Measurements from ENCODE around the gene TSPEAR.

Gene TSPEAR

GRCh38 chr21:44619886-44620285, 91.5 kb downstream of the TSPEAR start:
- H3F3A ChIP-seq (ENCODE audit: insufficient read depth, low read length): no peaks in the 10 kb centered on the region
- no peaks in the 10 kb centered on the region for H3K79me2 ChIP-seq (ENCODE audit: insufficient read depth, low read length)
- peaks cover 14% of the 10 kb centered on the region for H3K9me3 ChIP-seq (ENCODE audit: low read length)
- no peak overlapping the region for H2AFZ ChIP-seq (ENCODE audit: low read length)
- H3K27me3 ChIP-seq (ENCODE audit: insufficient read depth, low read length): no peaks in the 10 kb centered on the region; the same call in 1 of the 2 replicates
- H4K20me1 ChIP-seq (ENCODE audit: insufficient read depth, low read length): no peaks in the 10 kb centered on the region
- H3K36me3 ChIP-seq (ENCODE audit: insufficient read depth, low read length): no peaks in the 10 kb centered on the region
- no peak overlapping the region for H3K9ac ChIP-seq (ENCODE audit: low read length)
- no peak overlapping the region for H3K27ac ChIP-seq (ENCODE audit: low read depth, low read length, poor library complexity, severe bottlenecking)
- no peak overlapping the region for H3K4me3 ChIP-seq (ENCODE audit: low read depth, low read length, poor library complexity, severe bottlenecking)
- peaks cover 6% of the 10 kb centered on the region for H3K4me1 ChIP-seq (ENCODE audit: insufficient read depth, low read length, severe bottlenecking)
- H3K9me2 ChIP-seq (ENCODE audit: low read depth, low read length): no peaks in the 10 kb centered on the region
- no peak for TF ChIP-seq CTCF (IDR thresholded peaks at IDR 0.05; ENCODE audit: low read length)
- H3K4me2 ChIP-seq (ENCODE audit: low read length): no peak overlapping the region

GRCh38 chr21:44618909-44619308, 92.5 kb downstream of the TSPEAR start:
- Histone ChIP-seq H3K4me2 (ENCODE audit: low read length) (no peak overlapping the region; the same call in 1 of the 2 replicates), H3K9ac (ENCODE audit: low read length) (no peak overlapping the region), H3K4me3 (ENCODE audit: low read depth, low read length, poor library complexity, severe bottlenecking) (no peak overlapping the region), H3K9me2 (ENCODE audit: low read depth, low read length) (no peaks in the 10 kb centered on the region), H3K27ac (ENCODE audit: low read depth, low read length, poor library complexity, severe bottlenecking) (no peak overlapping the region), H3F3A (ENCODE audit: insufficient read depth, low read length) (no peaks in the 10 kb centered on the region), H3K27me3 (ENCODE audit: insufficient read depth, low read length) (no peaks in the 10 kb centered on the region; the same call in 1 of the 2 replicates), H3K79me2 (ENCODE audit: insufficient read depth, low read length) (no peaks in the 10 kb centered on the region), H3K4me1 (ENCODE audit: insufficient read depth, low read length, severe bottlenecking) (peaks cover 6% of the 10 kb centered on the region), H3K9me3 (ENCODE audit: low read length) (peaks cover 9% of the 10 kb centered on the region), H2AFZ (ENCODE audit: low read length) (0 out of 2 replicates have a peak overlapping the region, but pooled peaks have one; percentile 5), H3K36me3 (ENCODE audit: insufficient read depth, low read length) (no peaks in the 10 kb centered on the region), H4K20me1 (ENCODE audit: insufficient read depth, low read length) (no peaks in the 10 kb centered on the region)
- TF ChIP-seq CTCF (IDR thresholded peaks at IDR 0.05; ENCODE audit: low read length) (no peak), EZH2 (IDR thresholded peaks at IDR 0.05; ENCODE audit: borderline replicate concordance, low read length) (no peak)

GRCh38 chr21:44618504-44618903, 92.9 kb downstream of the TSPEAR start:
- Histone ChIP-seq H3K9me3 (ENCODE audit: low read length) (peaks cover 7% of the 10 kb centered on the region; the same call in 1 of the 2 replicates), H3K9ac (ENCODE audit: low read length) (no peak overlapping the region), H3K79me2 (ENCODE audit: insufficient read depth, low read length) (no peaks in the 10 kb centered on the region), H3K36me3 (ENCODE audit: insufficient read depth, low read length) (no peaks in the 10 kb centered on the region), H3K4me1 (ENCODE audit: insufficient read depth, low read length, severe bottlenecking) (peaks cover 6% of the 10 kb centered on the region), H3K27ac (ENCODE audit: low read depth, low read length, poor library complexity, severe bottlenecking) (no peak overlapping the region), H3K4me2 (ENCODE audit: low read length) (no peak overlapping the region), H3K9me2 (ENCODE audit: low read depth, low read length) (no peaks in the 10 kb centered on the region), H3K27me3 (ENCODE audit: insufficient read depth, low read length) (no peaks in the 10 kb centered on the region; the same call in 1 of the 2 replicates), H3F3A (ENCODE audit: insufficient read depth, low read length) (no peaks in the 10 kb centered on the region), H3K4me3 (ENCODE audit: low read depth, low read length, poor library complexity, severe bottlenecking) (no peak overlapping the region), H2AFZ (ENCODE audit: low read length) (no peak overlapping the region), H4K20me1 (ENCODE audit: insufficient read depth, low read length) (no peaks in the 10 kb centered on the region)
- TF ChIP-seq CTCF (IDR thresholded peaks at IDR 0.05; ENCODE audit: low read length): peak; percentile 32; the same call in 1 of the 2 replicates
- no peak for TF ChIP-seq EZH2 (IDR thresholded peaks at IDR 0.05; ENCODE audit: borderline replicate concordance, low read length)
